GM19328 (cell line): Measurements from ENCODE around the gene ZDHHC3.

Experiments
- ATAC-seq: cut with Tn5 transposase; IDR thresholded peaks from one replicate; pipeline ENCODE4 v1.9.1; 2021; ENCODE audit warnings: mild to moderate bottlenecking, moderate library complexity; ENCODE audit not compliant: unreplicated experiment

ZDHHC3 gene, protein sequence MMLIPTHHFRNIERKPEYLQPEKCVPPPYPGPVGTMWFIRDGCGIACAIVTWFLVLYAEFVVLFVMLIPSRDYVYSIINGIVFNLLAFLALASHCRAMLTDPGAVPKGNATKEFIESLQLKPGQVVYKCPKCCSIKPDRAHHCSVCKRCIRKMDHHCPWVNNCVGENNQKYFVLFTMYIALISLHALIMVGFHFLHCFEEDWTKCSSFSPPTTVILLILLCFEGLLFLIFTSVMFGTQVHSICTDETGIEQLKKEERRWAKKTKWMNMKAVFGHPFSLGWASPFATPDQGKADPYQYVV

DNA sequence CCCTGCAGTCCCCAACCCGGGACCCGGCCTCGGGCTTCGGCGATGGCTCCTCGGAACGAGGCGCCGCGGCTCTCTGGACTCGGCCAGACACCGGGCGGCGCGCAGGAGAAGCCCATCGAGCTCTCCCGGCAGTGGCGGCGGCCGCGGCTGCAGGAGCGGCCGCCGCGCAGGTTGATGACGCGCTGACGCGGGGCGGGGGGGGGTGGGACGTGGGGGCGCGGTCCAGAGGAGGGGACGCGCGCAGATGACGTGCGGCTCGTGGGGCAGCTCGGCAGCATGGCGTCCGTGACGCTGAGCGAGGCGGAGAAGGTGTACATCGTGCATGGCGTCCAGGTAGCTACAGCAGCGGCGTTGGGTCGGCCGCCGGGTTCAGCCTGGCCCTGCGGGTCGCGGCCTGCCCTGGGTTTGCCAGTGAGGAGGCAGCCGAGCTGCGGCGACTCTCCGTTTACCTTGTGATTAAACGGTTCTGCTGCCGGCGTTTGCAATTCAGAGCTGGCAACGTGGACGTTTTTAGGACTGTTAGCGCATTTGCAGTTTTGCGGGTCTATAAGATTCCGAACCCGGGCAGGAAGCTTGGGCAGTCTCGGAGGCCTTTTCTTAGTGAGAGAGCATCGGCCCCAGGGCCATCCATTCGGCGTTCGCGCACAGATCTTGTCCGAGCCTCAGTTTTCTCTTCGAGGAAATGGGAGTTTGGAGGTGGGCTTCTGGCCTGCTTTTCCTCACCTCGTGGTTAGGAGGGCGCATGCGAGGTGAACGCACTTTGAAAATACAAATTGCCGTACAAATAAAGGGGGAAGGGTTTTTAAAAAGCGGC, at the start of gene ZDHHC3, which contains the start of gene EXOSC7:
TSS of gene ZDHHC3 (minus strand) at position 173 of the 814 bp plus-strand sequence. CDS start 16,738 bp downstream, outside the sequence.
TSS of gene EXOSC7 (plus strand) at position 243 of the 814 bp plus-strand sequence. CDS start at position 277, 34 bp downstream.
- ATAC-seq, result peak; percentile 79

DNA sequence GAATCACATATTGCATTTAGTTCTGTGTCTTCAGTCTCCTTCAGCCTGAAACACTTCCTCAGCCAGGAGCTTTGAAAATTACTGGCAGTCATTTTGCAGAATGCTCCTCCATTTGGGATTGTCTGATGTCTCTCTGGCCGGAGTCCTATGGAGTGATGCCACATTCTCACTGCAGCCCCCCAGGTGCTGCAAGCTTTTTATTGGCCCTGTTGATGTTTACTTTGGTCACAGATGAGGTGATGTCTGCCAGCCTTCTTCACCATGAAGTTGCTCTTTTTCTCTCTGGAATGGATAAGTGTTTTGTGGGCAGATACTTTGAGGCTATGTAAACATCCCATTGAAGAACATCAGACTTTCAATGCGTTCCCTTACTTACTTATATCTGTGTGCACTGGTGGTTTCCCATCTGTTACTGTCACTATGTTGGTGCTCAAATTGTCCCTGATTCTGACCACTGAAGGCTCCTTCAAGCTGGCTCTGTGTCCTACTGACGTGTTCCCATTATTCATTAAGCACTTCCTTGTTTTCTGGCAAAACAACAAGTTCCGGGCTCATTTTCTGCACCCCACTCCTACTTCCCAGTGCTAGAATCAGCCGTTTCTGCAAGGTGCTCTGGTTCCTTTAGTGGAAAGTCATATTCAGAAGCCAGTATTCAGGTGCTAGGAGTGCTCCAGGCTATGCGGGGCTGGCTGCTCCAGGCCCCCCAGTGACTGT, 48.7 kb upstream of the ZDHHC3 start:
- ATAC-seq, result no peak

DNA sequence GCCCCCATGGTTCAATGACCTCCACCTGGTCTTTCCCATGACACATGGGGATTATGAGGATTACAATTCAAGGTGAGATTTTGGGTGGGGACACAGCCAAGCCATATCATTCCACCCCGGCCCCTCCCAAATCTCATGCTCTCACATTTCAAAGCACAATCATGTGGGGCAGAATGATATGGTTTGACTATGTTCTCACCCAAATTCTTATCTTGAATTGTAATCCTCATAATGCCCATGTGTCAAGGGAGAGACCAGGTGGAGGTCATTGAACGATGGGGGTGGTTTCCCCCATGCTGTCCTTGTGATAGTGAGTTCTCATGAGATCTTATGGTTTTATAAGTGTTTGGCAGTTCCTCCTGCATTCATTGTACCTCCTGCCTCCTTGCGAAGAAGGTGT, 47.7 kb upstream of the ZDHHC3 start:
- no peak for ATAC-seq

DNA sequence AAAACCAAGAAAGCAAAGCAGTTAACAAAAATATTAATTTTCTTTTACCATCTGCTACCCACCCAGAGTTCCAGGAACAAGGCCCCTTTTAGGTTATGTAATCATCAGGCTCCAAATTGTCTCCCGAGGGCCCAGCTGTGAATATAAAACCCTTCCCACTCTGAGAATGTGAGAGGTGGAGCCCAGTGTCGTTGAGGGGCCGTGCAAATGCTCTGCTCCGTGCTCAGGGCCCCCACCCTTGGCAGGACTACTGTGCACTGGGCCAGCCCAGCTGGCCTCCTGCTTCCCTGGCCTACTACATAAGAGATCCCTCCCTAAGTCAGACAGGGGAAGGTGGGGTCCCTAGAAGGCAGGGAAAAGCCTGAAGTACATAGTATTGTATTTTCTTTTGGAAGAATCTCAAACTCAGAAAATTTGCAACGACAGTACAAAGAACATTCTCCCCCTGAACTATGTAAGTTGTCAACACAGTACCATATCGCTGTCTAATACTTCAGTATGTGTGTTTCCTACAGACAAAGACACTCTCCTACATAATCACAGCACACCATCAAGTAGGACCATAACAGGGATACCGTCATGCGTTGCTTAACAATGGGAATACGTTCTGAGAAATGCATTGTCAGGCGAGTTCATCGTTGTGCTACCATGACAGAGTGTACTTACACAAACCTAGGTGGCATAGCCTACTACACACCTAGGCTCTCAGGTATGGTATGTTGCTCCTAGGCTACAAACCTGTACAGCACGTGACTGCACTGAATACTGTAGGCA, 45.7 kb upstream of the ZDHHC3 start:
- ATAC-seq, result no peak

DNA sequence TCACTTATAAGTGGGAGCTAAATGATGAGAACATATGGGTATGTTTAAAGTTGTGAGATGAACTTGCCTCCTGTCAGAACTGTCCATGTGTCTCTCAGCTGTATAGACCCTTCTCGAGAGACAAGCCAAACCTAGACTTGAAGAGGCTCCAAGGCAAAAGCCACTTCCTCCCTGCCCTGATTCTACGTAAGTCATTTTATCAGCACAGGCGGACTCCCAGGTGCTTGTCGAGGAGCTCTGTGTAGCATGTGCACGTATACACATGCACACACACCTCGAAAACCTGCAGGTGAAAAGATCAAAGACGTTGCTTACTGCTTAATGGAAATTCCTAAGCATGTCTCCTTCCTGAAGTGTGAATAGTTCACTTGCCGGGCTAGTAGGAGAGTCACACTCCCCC, 44.6 kb upstream of the ZDHHC3 start:
- no peak for ATAC-seq

DNA sequence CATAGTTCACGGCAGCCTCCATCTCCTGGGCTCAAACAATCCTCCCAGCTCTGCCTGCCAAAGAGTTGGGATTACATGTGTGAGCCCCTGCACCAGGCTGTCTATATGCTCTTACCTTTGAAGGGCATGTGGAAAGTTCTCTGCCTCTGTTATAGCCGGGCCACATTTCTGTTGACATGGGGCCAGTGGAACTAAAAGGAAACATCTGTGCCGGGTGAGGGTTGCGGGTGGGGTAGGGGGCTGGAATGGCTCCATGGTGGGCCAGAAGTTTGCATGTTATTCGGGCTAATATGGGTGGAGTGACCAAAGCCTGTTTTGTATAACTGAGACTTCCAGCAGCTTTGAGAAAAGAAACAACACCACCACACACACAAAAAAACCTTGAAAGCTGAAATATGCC, 41.8 kb upstream of the ZDHHC3 start:
- ATAC-seq, result no peak

DNA sequence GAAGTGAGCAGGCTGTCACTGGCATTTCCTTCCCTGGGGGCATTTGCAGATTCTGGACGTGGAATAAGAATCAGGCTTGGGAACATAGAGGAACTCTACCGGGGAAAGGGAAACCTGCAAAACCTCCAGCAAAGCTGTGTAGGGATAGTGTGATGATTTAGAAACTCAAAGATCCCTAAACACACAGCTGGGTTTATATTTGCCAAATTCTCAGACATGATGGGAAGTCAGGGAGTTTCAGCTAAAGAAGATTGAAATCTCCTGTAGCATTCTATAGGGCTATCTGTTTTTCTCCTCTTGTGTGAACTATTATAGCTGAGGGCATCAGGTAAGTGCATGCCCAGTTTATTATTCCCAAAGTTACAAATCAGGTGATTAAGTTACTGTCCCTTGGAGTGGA, 40.9 kb upstream of the ZDHHC3 start:
- no peak for ATAC-seq

DNA sequence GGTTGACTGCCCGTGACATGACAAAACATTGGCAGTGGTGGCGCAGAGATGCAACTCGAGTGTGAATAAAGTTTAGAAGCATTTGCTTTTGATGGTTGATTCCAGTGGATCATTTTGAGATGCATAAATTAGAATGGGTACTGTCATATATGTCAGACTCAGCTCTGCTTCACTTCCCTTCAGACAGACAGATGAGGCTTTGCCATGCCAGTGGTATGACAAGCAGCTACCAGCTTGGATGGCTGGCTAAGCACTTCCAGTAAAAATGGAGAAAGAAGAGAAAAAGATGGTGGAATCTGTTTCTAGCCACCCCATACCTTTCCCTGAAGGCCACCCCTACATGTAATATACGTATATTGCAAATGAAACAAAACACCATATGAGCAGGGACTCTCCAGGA, 36.6 kb upstream of the ZDHHC3 start:
- ATAC-seq, result no peak

DNA sequence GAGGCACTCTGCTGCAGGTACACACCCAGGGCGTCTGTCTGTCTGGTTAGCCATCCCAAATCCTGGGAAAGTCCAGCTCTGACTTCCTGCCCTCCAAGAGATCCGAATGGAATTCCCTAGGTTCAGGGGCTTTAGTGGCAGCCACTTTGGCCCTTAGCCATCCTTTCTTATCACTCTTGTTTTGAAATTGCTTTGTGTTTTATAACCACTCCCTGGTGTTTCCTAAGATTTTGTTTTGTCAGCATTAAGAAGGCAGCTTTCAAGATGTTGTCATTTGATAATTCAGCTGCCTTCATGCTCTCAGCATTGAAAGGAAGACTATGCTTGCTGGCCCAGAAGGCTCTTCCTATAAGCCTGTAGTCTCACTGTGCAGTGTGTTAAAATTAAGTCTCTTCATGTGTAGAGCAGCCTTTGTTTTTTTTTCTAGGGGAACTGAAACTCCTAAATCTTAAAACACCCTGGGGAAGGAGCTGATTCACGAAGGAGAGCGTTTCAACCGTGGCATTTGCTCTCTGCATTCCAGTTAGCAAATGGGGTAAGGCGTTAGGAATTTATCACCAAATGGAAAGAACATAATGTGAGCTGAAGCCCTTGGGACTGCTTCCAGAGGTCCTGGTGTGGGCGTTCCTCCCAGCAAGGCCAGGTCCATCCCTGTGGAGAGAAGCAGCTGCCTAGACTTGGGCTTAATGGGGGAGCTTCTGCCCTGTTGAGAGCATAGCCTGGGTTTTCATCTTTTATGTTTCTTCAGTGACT, 36.0 kb upstream of the ZDHHC3 start:
- no peak for ATAC-seq

DNA sequence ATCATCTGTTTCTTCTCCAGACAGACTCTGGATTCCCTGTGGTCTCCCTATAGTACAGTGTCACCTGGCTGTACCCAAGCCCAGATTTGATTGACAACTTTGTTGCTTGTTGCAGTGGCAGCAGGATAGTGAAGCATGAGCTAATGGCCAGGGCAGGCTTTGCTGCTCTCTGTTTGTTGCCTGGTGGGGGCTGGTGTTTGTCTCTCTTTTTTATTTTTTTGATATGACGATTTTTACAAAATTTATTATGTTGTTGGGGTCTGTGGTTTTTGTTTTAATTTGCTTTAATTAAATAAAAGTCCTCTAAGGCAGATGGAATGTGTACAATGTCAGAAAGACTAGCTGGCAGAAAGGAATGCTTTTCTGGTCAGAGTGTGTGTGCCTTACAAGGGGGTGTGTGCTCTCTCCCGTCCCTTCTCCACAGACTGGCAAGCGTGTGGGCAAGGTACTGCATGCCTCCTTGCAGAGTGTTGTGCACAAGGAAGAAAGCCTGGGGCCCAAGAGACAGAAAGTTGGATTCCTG, 34.9 kb upstream of the ZDHHC3 start:
- ATAC-seq, result no peak

DNA sequence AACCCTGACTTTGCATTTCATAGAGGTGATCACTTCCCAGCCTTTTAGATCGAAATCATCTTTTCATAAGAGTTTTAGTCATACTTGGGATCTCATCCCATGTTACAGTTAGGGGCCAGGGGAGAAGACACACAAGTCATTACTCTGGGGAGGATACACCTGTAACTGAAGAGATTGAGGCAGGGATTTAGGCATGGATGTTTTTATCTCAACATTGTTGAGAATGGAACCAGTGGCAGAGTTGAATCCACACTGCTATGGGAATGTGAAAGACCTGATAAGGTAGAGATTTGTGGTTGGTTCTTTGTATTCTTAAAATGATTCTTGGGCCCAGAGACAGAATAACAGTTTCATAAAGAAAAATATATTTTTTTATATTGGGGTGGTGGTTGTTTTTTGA, 33.9 kb upstream of the ZDHHC3 start:
- no peak for ATAC-seq

DNA sequence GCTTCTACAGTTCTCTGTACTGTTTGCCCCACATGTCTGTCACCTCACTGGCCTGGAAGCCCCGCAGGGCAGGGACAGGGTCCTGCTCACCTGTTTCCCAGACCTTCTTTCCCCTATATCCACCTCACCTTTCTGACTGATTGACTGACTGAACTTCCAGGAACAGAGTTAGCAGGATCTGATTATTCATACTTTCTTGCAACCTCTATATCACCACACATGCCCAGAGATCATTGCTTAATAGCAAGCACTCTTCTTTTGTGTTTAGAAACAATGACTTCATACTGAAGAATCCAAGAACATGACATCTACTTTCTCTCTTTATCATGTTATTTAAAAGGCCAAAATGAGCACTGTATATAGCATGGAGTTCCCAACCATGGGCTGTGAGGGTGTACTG, 32.1 kb upstream of the ZDHHC3 start:
- no peak for ATAC-seq

DNA sequence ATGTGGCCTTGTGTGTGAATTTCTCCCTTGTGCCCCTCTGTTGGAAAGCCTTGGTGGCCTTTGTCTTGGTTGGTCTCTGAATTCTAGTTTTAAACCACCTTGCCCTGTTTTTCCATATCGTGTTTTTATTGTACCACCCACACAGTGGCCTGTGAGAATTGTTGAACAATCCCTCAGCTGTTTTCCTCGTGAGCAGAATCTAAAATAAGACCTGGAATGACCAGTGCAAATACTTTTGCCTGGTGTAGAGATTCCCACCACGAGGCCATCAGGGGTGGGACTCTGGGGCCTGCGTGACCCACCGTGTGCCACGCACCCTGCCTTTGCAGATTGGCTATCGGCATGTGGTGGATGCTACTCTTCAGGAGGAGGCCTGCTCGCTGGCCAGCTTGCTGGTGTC, 31.1 kb upstream of the ZDHHC3 start:
- ATAC-seq, result no peak

DNA sequence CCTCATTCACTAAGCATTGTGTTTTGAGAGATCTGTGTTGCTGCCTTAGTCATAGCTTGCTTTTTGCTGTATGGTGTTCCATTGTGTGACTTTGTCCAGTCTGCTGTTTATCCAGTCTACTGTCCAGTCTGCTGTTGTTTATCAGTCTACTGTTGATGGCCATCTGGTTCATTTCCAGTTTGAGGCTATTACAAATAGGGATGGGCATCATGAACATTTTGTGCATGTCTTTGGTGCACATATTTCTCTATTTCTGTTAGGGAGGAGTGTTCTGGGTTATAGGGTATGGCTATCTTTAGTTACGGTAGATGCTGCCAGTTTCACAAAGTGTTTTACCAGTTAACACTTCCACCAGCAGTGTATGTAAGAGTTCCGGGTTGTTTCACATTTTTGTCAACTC, 27.9 kb upstream of the ZDHHC3 start:
- no peak for ATAC-seq

DNA sequence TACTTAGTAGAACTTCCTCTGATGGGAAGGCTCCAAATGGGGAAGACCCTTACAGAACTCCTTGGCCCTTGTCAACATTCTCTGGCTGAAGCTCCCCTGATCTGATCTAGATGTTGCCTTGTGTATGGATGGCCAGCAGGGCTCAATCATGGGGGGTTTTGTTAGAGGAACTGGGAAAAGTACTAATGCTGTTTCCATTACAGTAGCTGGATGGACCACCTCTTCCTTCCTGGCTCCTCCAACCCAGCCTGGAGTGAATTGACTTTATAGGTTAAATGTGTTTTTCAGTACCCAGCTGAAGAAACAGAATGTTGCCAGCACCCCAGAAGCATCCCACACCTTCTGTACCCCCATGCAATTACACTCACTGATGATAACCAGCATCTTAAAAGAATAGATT, 27.4 kb upstream of the ZDHHC3 start:
- ATAC-seq, result no peak

DNA sequence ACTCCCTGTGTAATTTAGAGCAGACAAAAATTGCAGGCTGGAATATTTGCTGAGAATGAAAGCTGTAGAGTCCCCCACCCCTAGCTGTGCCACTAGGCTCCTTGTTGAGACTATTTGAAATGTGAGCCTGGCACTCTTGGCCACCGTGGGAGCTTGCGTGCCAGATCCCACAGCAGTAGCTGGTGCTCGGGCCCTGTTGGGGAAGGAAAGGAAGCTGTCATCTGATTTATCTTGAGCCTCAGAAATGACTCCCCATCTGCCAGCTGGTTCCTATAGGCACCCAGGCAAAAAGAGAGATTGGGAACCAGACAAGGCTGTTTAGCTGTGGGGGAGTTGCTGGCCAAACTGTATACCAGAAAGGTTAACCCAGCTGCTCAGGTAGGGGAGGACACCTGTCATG, 26.7 kb upstream of the ZDHHC3 start:
- no peak for ATAC-seq

DNA sequence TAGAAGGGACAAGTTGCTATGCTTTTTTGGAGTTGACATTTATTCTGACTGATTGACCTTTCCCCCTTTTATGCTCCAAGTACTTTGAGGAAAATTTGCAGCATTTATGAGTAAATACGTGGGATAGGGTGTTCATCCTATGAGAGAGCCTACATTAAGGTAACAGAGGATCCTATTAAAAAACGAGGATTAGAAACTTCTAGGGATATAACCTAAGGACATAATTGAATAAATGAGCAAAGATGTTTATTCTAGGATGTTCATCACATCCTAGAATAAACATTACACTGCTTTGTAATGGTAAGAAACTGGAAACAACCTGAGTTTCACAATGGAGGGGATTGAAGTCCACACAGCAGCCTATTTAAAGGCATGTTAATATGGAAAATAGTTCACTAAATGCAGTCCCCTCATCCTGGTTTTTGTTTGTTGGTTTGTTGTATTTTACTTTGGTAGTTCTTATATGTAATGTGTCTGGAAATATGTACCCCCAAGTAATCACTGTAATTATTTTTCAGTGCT, 26.2 kb upstream of the ZDHHC3 start:
- no peak for ATAC-seq

DNA sequence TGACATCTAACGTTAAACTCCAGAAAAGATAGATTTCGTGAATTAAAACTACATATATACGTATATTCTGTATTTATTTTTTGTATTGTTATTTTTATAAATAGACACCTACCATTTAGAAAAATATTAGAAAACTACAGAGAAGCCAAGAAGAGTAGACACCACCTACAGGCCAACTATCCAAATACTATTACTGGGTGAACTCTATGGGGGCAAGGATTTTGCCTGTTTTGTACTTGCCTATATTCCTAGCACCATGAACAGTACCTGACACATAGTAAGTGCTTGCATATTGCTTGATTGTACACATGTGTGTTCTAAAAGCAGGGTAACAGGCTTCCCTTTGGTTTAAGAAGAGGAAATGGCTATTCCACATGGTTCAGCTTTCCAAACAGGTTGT, 25.8 kb upstream of the ZDHHC3 start:
- ATAC-seq, result no peak

DNA sequence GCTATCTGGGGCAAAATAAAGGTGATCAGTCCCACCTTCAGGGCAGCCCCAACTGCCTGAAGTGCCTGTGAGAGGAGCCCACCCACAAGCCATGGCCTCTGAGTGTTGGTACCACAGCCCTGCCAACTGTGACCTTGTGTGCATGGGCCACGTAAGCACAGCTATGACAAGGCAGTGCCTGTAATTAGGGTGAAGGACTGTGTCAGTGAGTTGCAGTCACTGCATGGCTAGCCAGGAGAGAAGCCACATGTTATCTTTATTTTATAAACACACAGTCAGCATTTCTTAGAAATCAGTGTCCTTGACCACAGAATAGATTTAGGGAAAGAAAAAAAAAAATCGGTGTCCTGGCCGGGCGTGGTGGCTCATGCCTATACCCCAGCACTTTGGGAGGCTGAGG, 24.8 kb upstream of the ZDHHC3 start:
- no peak for ATAC-seq

DNA sequence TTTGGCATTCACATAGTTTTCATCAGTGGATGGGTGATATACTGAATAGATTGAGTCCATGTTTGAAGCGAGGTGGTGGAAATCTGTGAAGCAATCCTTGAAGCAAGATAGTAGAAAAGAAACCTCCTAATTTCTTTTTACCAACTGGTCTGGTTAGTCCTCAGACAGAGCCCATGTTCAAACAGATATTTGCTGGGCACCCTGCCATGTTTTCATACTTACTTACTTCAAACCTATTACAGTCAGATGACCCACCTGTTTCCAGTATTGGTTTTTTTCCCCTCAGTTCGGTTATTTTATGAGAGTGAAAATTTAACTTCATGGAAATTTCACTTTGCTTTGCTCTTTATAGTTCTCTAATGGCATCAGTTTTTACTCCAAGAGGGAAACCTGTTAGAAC, 23.8 kb upstream of the ZDHHC3 start:
- no peak for ATAC-seq
